HUES48 (cell line): ENCODE measurements around the gene CD52.

Experiments
- H3K27ac ChIP-seq: one replicate; pipeline ENCODE4 v1.7.0; 2013; ENCODE audit warnings: low read depth, low read length, inconsistent platforms
- H3K27me3 ChIP-seq: 2 replicates; pipeline ENCODE4 v1.6.1; 2013; ENCODE audit warnings: mild to moderate bottlenecking, low read length; ENCODE audit not compliant: control insufficient read depth, insufficient read depth
- H3K36me3 ChIP-seq: 2 replicates; pipeline ENCODE4 v1.6.1; 2013; ENCODE audit warnings: low read length; ENCODE audit not compliant: control insufficient read depth, insufficient read depth
- H3K4me1 ChIP-seq: 2 replicates; pipeline ENCODE4 v1.6.1; 2013; ENCODE audit warnings: mild to moderate bottlenecking, low read length; ENCODE audit not compliant: control insufficient read depth, insufficient read depth
- H3K4me3 ChIP-seq: 2 replicates; pipeline ENCODE4 v1.5.1; 2013; ENCODE audit warnings: mild to moderate bottlenecking, low read depth, low read length
- H3K9ac ChIP-seq: 2 replicates; pipeline ENCODE4 v1.6.1; 2013; ENCODE audit warnings: mild to moderate bottlenecking, low read depth, low read length, moderate library complexity
- H3K9me3 ChIP-seq: 2 replicates; pipeline ENCODE4 v1.6.1; 2013; ENCODE audit warnings: low read length; ENCODE audit not compliant: control insufficient read depth, insufficient read depth

CD52 gene

DNA sequence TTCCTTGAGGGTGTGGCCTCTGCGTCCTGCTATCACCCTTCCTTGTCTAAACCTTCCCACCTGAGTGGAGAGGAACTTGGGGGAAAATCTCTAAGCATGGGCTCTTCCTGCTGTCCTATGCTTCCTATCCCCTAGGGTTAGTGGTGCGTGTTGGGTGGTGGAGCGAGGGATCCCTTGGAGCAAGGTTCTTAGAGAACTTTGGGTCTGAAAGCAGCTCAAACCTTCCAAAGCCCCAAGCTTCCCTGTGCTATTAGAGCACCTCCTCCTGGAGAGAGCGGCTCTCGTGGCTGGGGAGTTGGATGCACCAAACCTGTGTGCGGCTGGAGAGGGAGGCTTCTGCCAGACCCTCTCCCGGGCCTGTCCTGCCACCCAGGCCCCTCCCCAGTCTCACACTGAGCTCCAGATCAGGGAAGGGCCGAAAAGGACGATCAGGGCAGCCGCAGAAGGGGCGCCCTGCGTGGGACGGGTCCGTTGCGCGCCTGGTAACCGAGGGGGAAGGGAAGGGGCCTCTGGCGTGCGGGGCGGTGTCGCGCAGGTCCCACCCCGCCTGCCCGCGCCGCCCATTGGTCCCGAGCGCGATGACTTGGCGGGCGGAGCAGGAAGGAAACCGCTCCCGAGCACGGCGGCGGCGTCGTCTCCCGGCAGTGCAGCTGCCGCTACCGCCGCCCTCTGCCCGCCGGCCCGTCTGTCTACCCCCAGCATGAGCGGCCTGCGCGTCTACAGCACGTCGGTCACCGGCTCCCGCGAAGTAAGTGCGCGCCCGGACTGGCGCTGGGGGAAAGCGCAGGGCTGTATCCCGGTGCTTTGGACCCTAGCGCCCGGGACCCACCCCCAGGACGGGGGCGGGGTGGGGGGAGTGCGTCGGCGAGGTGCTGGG lies 38.1 kb upstream of the CD52 start, which contains the start of gene SH3BGRL3:
TSS of gene SH3BGRL3 (plus strand) at position 631 of the 877 bp plus-strand sequence. CDS start at position 701, 70 bp downstream.
- Histone ChIP-seq H3K4me1 (peaks cover 32% of the 10 kb centered on the region), H3K27ac (peak within 1 kb of the TSS; percentile 87), H3K36me3 (peaks cover 38% of the 10 kb centered on the region), H3K4me3 (peak within 1 kb of the TSS; percentile 81), H3K9ac (peak within 1 kb of the TSS; percentile 45), H3K9me3 (no peaks in the 10 kb centered on the region), H3K27me3 (no peaks in the 10 kb centered on the region)

DNA sequence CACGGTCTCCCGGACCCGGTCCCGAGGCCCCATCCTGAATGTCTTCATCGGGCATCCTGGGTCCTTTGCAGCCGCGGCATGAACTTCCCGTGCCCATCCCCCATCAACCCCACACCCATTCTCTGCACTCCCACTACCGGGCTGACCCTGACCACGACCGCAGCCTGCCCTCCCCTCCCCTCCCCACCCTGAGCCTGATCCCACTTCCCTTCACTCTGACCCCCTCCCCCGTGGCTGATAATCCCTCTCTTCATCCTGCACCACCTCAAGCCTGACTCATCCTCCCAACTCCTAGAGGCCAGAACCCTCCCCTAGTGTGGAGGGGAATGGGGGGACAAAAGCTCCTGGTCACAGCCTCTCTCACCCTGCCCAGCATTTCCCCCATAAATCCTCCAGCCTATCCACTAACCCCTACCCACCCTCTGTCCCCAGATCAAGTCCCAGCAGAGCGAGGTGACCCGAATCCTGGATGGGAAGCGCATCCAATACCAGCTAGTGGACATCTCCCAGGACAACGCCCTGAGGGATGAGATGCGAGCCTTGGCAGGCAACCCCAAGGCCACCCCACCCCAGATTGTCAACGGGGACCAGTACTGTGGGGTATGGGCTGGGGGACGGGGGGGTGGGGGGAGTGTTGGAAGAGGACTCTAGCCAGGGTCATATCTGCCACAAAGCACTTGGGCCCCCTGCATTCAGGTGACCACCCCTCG lies 37.3 kb upstream of the CD52 start:
- peak overlapping the region; percentile 45 for H3K9ac ChIP-seq
- H3K4me1 ChIP-seq = peaks cover 35% of the 10 kb centered on the region
- peak overlapping the region; percentile 87 for H3K27ac ChIP-seq
- H3K9me3 ChIP-seq = no peaks in the 10 kb centered on the region
- H3K27me3 ChIP-seq = no peaks in the 10 kb centered on the region
- peaks cover 33% of the 10 kb centered on the region for H3K36me3 ChIP-seq
- peak overlapping the region; percentile 81 for H3K4me3 ChIP-seq

DNA sequence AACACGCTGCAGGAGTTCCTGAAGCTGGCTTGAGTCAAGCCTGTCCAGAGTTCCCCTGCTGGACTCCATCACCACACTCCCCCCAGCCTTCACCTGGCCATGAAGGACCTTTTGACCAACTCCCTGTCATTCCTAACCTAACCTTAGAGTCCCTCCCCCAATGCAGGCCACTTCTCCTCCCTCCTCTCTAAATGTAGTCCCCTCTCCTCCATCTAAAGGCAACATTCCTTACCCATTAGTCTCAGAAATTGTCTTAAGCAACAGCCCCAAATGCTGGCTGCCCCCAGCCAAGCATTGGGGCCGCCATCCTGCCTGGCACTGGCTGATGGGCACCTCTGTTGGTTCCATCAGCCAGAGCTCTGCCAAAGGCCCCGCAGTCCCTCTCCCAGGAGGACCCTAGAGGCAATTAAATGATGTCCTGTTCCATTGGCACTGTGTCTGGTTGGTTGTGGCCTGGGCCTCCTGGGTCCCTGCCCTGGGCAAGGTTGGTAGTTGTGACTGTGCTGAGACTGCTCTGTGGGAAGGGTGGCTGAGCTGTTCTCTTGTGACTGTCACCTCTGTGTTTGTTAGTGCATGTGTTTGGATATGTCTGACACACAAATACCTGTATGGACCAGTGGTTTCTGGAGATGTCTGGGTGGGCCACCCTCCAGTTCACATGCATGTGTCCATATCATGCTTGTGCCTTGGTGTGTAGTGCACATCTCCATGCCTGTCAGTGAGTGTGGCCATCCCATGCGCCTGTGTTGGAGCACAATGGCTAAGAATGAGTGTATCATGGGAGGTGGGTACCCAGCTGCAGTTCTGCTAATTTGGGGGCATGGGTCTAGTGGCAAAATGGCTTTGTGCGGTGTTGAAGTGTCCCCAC lies 36.4 kb upstream of the CD52 start:
- H3K4me1 ChIP-seq = peaks cover 34% of the 10 kb centered on the region
- peaks cover 25% of the 10 kb centered on the region for H3K36me3 ChIP-seq
- peak overlapping the region; percentile 14 for H3K4me3 ChIP-seq
- H3K9me3 ChIP-seq = no peaks in the 10 kb centered on the region
- no peaks in the 10 kb centered on the region for H3K27me3 ChIP-seq
- H3K27ac ChIP-seq = peak overlapping the region; percentile 73
- no peak overlapping the region for H3K9ac ChIP-seq

DNA sequence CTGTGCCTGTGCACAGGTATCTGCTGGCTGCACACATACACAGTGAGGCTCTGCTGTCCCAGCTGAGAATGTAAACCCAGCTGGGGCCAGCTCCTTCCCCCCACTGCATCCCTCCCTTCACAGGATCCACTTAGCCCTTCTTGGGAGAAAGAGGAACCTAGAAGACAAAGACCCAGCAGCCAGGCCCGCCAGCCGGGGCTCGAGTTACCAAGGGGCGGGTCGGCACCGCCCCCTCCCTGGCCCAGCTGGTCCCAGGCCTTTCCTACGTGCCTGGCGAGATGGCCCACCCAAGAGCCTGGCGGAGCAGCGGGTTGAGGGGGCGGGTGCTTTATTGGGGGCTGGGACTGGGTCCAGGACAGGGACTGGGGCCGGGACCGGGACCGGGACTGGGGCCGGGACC lies 35.8 kb upstream of the CD52 start:
- Histone ChIP-seq H3K9me3 (no peaks in the 10 kb centered on the region), H3K27me3 (no peaks in the 10 kb centered on the region), H3K4me1 (peaks cover 34% of the 10 kb centered on the region), H3K27ac (peak overlapping the region; percentile 73), H3K36me3 (peaks cover 19% of the 10 kb centered on the region), H3K9ac (no peak overlapping the region), H3K4me3 (peak overlapping the region; percentile 14)

DNA sequence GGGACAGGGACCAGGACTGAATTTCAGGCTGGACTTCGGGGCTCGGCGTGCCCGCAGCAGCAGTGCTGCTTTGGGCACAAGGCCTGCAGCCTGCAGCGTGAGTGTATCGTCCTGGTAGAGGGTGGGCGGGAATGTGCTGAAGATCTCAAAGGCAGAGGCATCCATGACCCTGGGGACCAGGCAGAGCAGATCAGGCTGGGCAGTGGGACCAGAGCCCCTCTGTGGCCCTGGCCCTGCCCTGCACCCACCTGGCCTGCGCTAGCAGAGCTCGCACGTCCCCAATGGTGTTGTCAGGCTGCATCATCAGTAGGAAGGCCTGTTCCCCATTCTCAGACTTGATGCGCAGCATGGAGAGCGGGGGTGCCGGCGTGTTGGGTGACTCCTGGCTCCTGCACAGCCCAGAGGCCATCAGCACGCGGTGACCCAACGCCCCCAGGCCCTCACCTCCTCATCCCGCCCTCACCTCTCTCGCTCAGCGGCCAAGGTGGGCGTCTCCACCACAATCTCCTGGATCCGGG lies 35.3 kb upstream of the CD52 start:
- peaks cover 14% of the 10 kb centered on the region for H3K36me3 ChIP-seq
- H3K27me3 ChIP-seq = no peaks in the 10 kb centered on the region
- peaks cover 34% of the 10 kb centered on the region for H3K4me1 ChIP-seq
- no peak overlapping the region for H3K9ac ChIP-seq
- H3K4me3 ChIP-seq = no peak overlapping the region
- no peaks in the 10 kb centered on the region for H3K9me3 ChIP-seq
- H3K27ac ChIP-seq = peak overlapping the region; percentile 73

DNA sequence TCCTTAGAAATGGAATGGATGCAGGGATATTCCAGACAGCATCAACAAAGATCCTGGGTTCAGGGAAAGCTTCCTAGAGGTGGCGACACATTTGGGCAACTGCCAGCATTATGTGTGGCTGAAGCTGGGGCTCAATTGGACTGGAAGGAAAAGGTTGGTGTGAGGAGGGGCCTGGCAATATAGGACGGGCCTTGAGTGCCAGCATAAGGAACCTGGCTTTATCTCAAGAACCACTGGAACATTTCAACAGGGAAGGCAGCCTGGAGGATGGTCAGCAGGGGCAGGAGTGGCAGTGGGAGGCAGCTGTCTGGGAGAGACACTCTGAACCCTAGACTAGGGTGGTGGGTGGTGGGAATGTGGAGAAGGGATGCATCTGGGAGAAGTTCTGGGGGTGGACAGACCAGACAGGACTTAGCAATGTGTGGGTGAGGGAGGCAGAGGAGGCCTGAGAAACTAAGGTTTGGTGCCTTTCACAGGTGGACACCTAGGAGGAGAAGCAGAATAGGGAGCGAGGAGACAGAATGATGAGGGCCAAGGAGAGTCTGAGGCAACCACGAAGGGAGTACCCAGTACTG lies 34.4 kb upstream of the CD52 start:
- Histone ChIP-seq H3K27me3 (no peaks in the 10 kb centered on the region), H3K4me3 (no peak overlapping the region), H3K4me1 (peaks cover 34% of the 10 kb centered on the region), H3K9me3 (no peaks in the 10 kb centered on the region), H3K27ac (no peak overlapping the region), H3K36me3 (peaks cover 5% of the 10 kb centered on the region), H3K9ac (no peak overlapping the region)

DNA sequence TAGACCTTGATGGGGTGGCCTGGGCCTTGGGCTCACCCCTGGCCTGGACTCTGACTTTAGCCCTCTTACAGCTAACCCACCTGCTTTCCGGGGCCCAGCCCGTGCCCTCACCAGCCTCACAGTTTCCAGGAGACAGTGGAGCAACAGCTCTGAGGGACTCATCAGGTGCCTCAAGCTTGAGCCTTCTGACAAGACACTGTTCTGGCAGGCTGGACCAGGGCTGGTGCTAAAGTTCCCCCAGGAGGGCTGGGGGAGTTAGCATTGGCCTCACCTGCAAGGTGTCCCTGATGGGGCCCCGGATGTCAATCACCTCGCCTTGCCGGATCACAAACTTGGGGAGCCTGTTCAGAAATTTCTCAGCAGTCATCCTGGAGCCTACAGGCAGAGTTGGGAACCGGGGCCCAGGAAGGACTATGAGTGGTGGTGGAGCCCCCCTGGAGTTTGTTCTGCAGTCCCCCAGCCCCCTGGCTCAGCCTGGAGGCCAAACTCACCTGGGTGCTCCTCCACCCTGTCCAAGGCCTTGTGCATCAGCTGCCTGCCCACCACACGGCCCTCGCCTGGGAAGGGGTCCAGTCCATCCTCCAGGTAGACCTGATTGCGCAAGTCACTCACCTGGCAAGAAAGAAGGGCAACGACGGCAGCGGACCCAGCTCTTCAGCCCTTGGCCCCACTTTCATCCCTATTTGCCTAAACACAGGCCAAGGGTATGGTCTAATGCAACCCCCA lies 33.7 kb upstream of the CD52 start:
- peaks cover 30% of the 10 kb centered on the region for H3K4me1 ChIP-seq
- no peak overlapping the region for H3K9ac ChIP-seq
- no peaks in the 10 kb centered on the region for H3K36me3 ChIP-seq
- peak overlapping the region; percentile 25 for H3K27ac ChIP-seq
- no peak overlapping the region for H3K4me3 ChIP-seq
- no peaks in the 10 kb centered on the region for H3K9me3 ChIP-seq
- no peaks in the 10 kb centered on the region for H3K27me3 ChIP-seq

DNA sequence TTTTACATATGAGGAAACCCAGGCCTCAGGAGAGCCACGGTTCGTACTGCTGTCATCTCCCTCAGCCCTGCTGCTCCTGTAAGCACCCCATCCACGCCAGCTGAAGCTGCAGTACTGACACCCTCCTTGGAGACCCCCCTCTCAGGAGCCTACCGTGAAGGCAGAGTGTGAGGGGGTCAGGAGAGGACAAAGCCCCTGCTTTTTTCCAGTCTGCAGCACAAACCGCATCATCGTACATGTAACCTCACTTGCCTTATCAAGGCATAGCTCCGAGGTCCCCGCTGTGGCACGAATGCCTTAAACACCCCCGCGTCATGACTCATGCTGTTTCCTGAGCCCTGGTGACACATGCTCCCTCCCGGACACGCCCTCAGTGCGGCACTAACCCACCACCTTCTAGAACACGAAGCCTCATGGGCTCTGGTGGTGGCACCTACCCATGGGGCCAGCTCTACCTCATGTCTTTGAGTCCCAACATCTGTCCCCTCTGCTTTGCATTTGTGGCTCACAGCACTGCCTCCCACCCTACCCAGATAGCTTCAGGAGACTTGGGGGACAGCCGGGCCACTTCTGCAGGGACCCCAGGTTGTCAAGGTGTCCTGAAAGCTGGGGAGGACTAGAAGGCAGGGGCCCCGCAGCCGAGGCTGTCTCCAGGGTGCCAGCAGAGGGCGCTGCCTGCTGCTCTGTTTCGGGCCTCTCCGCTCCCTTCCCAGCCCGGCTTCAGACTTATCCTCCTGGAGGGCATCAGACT lies 33.0 kb upstream of the CD52 start:
- Histone ChIP-seq H3K9ac (no peak overlapping the region), H3K4me1 (peaks cover 27% of the 10 kb centered on the region), H3K27ac (peak overlapping the region; percentile 48), H3K36me3 (no peaks in the 10 kb centered on the region), H3K4me3 (no peak overlapping the region), H3K27me3 (no peaks in the 10 kb centered on the region), H3K9me3 (no peaks in the 10 kb centered on the region)

DNA sequence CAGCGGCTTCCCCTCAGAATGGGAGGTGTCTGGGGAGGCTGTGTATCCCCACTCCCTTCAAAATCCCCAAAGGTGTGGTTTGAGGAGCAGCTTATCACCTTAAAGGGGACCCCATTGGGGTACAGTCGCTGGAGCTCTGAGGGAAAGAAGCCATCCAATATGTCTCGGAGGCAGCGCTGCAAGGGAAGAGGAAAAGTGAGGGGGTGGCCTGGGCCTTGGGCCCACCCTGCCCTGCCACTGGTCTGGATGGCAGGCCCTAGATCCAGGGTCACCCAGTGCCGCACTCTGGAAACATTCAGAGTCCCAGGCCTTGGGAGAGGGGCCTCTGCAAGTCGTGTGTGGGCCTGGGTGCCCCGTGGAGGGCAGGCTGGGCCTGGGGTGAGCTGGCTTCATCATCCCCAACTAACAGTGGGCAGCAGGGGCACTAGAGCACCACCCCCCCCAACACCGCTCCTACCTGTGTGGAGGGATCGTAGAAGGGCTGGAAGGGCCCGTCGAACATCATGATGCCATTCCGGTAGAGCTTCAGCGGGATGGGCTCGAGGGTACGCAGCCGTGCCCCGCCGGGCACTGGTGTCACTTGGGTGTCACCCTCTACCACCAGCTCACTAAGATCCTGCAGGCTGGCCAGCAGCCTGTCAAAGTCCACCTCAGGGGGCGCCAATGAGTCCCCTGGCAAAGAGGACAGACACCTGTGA lies 32.2 kb upstream of the CD52 start:
- Histone ChIP-seq H3K27ac (peak overlapping the region; percentile 48), H3K27me3 (no peaks in the 10 kb centered on the region), H3K4me3 (no peak overlapping the region), H3K9me3 (no peaks in the 10 kb centered on the region), H3K36me3 (no peaks in the 10 kb centered on the region), H3K9ac (no peak overlapping the region), H3K4me1 (peaks cover 30% of the 10 kb centered on the region)
